Activated CD8-positive, alpha-beta memory T cell treated with anti-CD3 and anti-CD28 coated beads, Interleukin-2, amount 50 U/mL, for 1 hour (primary cell): ENCODE results near the gene CBX6.
"Not testable (repeated sequence)": the region's sequence is repeated elsewhere in the genome, so short reads cannot be mapped to it uniquely, and the experiment has no call there.

Experiments used
- DNase-seq: peaks from one replicate; pipeline ENCODE4 v3.0.0-alpha.2; 2020; ENCODE audit errors: extremely low read depth

CBX6 gene

GRCh38 chr22:38861170-38861876 lies 10.7 kb downstream of the CBX6 start:
- no peak for DNase-seq

- no peak for DNase-seq
Observed at GRCh38 chr22:38860283-38861169, 11.5 kb downstream of the CBX6 start.

GRCh38 chr22:38859581-38860282 lies 12.3 kb downstream of the CBX6 start:
- DNase-seq, result no peak

GRCh38 chr22:38858492-38858891 lies 13.5 kb downstream of the CBX6 start:
- DNase-seq, result no peak

- not testable (repeated sequence) for DNase-seq
Observed at GRCh38 chr22:38854476-38854875, 17.5 kb downstream of the CBX6 start.

- DNase-seq, result not testable (repeated sequence)
Observed at GRCh38 chr22:38853883-38854282, 18.1 kb downstream of the CBX6 start.

- DNase-seq, result no peak
Observed at GRCh38 chr22:38853196-38853651, 18.8 kb downstream of the CBX6 start.

- DNase-seq, result no peak
Observed at GRCh38 chr22:38852522-38852921, 19.5 kb downstream of the CBX6 start.

GRCh38 chr22:38850941-38851849 lies 20.8 kb downstream of the CBX6 start:
- no peak for DNase-seq

GRCh38 chr22:38850399-38850798 lies 21.6 kb downstream of the CBX6 start:
- DNase-seq, result no peak

GRCh38 chr22:38849811-38850210 lies 22.2 kb downstream of the CBX6 start:
- no peak for DNase-seq

GRCh38 chr22:38846412-38846811 lies 25.6 kb downstream of the CBX6 start:
- no peak for DNase-seq

- no peak for DNase-seq
Observed at GRCh38 chr22:38845004-38845740, 26.8 kb downstream of the CBX6 start.

GRCh38 chr22:38844315-38845003 lies 27.6 kb downstream of the CBX6 start:
- no peak for DNase-seq

GRCh38 chr22:38843657-38844314 lies 28.2 kb downstream of the CBX6 start, which contains the start of gene NPTXR:
Gene NPTXR, minus strand, starts transcription at chr22:38844028.
- no peak for DNase-seq

- DNase-seq, result no peak
Observed at GRCh38 chr22:38843201-38843656, 28.8 kb downstream of the CBX6 start.

GRCh38 chr22:38842512-38843200 lies 29.4 kb downstream of the CBX6 start:
- no peak for DNase-seq

- DNase-seq, result no peak
Observed at GRCh38 chr22:38841635-38842034, 30.4 kb downstream of the CBX6 start.

GRCh38 chr22:38841211-38841610 lies 30.8 kb downstream of the CBX6 start:
- DNase-seq, result no peak
